A549 treated with DMSO at 1 μM for 4 hours (cell line): Measurements from ENCODE around the gene TRIM72. TPM values are rescaled to one million over a fixed set of nuclear protein-coding genes. Genes with fewer than 3 reads are reported as not detected.

Source experiments
- total RNA-seq: library from RNA; stranded (reverse); fragments of 200-300 nt; extraction: Qiagen RNA extraction; gene quantifications from 5 replicates; pipeline ENCODE4 v1.2.3, GENCODE V29; 2022; ENCODE audit warnings: low read depth

TRIM72 gene
- total RNA-seq = 0.02 TPM in 5 replicates

DNA sequence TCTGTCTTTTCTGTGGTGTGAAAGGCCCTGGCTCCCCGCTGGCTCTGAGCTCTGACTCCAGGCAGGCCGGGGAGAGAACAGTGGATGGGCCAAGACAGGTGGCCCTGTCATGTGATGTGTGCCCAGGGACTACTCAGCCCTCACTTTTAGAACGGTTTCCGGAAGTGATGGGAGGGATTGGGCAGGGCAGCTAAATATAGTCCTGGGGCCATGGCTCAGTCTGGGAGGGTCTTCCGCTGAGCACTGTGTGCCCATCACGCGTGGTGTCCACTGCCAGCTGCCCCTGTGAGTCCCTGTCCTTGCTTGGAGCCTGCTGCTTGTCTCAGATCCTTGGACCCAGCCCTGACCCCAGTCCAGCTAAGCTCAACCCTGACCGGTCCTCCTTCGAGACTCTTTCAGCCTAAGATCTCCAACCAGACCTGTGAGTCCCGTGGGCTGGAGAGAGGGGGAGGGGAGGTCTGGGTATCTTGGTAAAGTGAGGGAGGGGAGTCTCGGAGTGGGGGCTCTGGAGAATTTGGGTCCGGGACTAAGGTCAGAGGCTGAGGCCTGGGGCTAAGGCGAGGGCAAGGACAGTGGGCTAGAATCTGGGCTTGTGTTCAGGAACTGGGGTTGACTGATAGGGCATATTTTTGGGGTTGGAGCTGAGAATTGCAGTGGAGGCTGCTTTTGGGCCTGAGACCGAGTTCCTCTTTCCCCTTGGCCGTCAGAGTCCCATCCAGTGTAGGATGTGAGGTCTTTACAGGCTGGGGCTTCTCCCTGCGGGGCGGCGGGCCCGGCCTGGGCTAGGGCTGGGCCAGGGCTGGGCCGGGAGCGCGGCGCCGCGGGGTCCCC lies at the start of gene TRIM72:
TSS of gene TRIM72 (plus strand) at position 243 of the 831 bp plus-strand sequence. CDS start 620 bp downstream, outside the sequence.

GRCh38 chr16:31179747-31180459 lies 34.0 kb upstream of the TRIM72 start, which contains the start of gene FUS:
TSS of gene FUS (plus strand) at chr16:31180139. CDS start at chr16:31180215, 76 bp downstream.

GRCh38 chr16:31202414-31203375 lies 11.2 kb upstream of the TRIM72 start, which contains the start of gene PYCARD:
TSS of gene PYCARD (minus strand) at chr16:31202760. CDS start at chr16:31202690, 70 bp downstream.

DNA sequence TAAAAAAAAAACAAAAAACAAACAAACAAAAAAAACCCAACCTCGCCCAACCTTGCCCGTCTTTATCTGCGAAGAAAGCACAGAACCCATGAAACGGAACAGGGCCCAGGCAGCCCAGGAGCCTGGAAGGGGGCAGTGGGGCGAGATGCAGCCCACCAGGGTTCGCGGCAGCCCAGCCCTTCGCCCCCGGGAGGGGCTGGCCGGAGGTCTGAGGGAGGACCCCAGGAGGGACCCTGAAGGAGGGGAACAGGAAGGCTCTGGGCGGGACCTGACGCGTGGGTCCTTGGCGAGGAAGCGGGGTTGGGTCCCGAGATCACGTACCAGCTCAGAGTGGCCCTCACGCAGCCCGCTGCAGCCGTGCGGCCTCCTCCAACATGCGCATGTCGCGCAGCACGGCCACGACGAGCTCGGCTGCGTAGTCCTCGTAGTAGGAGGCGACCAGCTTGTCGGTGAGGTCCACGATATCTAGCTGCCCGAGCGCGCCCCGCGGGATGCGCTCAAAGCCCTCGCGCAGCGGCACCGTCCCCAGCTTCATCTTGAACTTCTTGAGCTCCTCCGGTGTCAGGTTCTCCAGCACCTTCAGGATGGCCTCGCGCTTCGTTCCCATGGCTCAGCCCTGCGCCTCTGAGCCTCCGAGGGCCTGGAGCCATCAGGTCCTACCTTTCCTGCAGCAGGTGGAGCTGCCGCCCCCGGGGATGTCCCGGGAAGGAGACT lies 2.7 kb downstream of the TRIM72 start, which contains the start of gene PYDC1:
TSS of gene PYDC1 (minus strand) at position 714 of the 714 bp plus-strand sequence. CDS start at position 607, 107 bp downstream.

Other genes starting within 250 kb of the TRIM72 start
- 12.8 to 14.8 TPM (median 13.7 TPM) in 5 replicates for gene HSD3B7, start 228.9 kb upstream of the TRIM72 start, total RNA-seq
- 1.6 to 2.1 TPM (median 1.8 TPM) in 5 replicates for gene STX1B, start 203.5 kb upstream of the TRIM72 start, total RNA-seq
- 62.0 to 75.6 TPM (median 68.6 TPM) in 5 replicates for gene STX4, start 180.6 kb upstream of the TRIM72 start, total RNA-seq
- gene ZNF668, start 139.9 kb upstream of the TRIM72 start, total RNA-seq = 12.1 to 21.7 TPM (median 16.0 TPM) in 5 replicates
- 10.3 to 13.0 TPM (median 11.6 TPM) in 5 replicates for gene ZNF646, start 139.7 kb upstream of the TRIM72 start, total RNA-seq
- gene PRSS53, start 125.2 kb upstream of the TRIM72 start, total RNA-seq = 1.3 to 2.1 TPM (median 1.6 TPM) in 5 replicates
- gene VKORC1, start 119.3 kb upstream of the TRIM72 start, total RNA-seq = 102 to 138 TPM (median 128 TPM) in 5 replicates
- 37.7 to 50.5 TPM (median 42.3 TPM) in 5 replicates for gene BCKDK, start 105.7 kb upstream of the TRIM72 start, total RNA-seq
- gene KAT8, start 96.5 kb upstream of the TRIM72 start, total RNA-seq = 33.6 to 39.8 TPM (median 37.9 TPM) in 5 replicates
- gene PRSS8, start 78.4 kb upstream of the TRIM72 start, total RNA-seq = 0.18 to 0.35 TPM (median 0.26 TPM) in 5 replicates
- gene PRSS36, start 64.1 kb upstream of the TRIM72 start, total RNA-seq = 0.43 to 1.0 TPM (median 0.84 TPM) in 5 replicates
- 492 to 613 TPM (median 516 TPM) in 5 replicates for gene FUS, start 34.0 kb upstream of the TRIM72 start, total RNA-seq
- gene PYCARD, start 11.4 kb upstream of the TRIM72 start, total RNA-seq = 26.1 to 45.4 TPM (median 38.3 TPM) in 5 replicates
- not detected in 5 replicates for gene PYDC1, start 3.0 kb downstream of the TRIM72 start, total RNA-seq
- 1.1 to 2.6 TPM (median 1.9 TPM) in 5 replicates for gene ITGAM, start 45.9 kb downstream of the TRIM72 start, total RNA-seq
- gene ITGAX, start 141.1 kb downstream of the TRIM72 start, total RNA-seq = 1.2 to 2.0 TPM (median 1.4 TPM) in 5 replicates
- gene ITGAD, start 179.2 kb downstream of the TRIM72 start, total RNA-seq = not detected in 5 replicates
- not detected in 5 replicates for gene COX6A2, start 214.2 kb downstream of the TRIM72 start, total RNA-seq
- gene ZNF843, start 228.7 kb downstream of the TRIM72 start, total RNA-seq = 0.08 to 0.17 TPM (median 0.15 TPM) in 4 of 5 replicates, not detected in the other
- gene ARMC5, start 245.4 kb downstream of the TRIM72 start, total RNA-seq = 7.6 to 16.0 TPM (median 10.3 TPM) in 5 replicates